D341Med (cell line): Measurements from ENCODE around the gene CIBAR2.

Source experiments
- DNase-seq: peaks from one replicate; pipeline ENCODE4 v3.0.0; 2012; ENCODE audit warnings: low spot score

The CIBAR2 gene

GRCh38 chr16:85144026-85144915 lies 32.0 kb upstream of the CIBAR2 start:
- no peak for DNase-seq

- DNase-seq: no peak
These were observed 30.5 kb upstream of the CIBAR2 start for GRCh38 chr16:85142771-85143211.

GRCh38 chr16:85142129-85142513 lies 29.8 kb upstream of the CIBAR2 start:
- DNase-seq: no peak

GRCh38 chr16:85141491-85142128 lies 29.3 kb upstream of the CIBAR2 start:
- DNase-seq: no peak

- no peak for DNase-seq
These were observed 28.3 kb upstream of the CIBAR2 start for GRCh38 chr16:85140455-85141012.

- no peak for DNase-seq
These were observed 27.6 kb upstream of the CIBAR2 start for GRCh38 chr16:85139881-85140339.

- DNase-seq: no peak
These were observed 26.8 kb upstream of the CIBAR2 start for GRCh38 chr16:85138825-85139627.

- DNase-seq: no peak
These were observed 26.0 kb upstream of the CIBAR2 start for GRCh38 chr16:85138073-85138824.

GRCh38 chr16:85137323-85138072 lies 25.2 kb upstream of the CIBAR2 start:
- DNase-seq: no peak

GRCh38 chr16:85136702-85137322 lies 24.5 kb upstream of the CIBAR2 start:
- DNase-seq: no peak

- no peak for DNase-seq
These were observed 24.0 kb upstream of the CIBAR2 start for GRCh38 chr16:85136213-85136701.

- no peak for DNase-seq
These were observed 22.5 kb upstream of the CIBAR2 start for GRCh38 chr16:85134789-85135142.

GRCh38 chr16:85134076-85134788 lies 22.0 kb upstream of the CIBAR2 start:
- DNase-seq: no peak

- DNase-seq: no peak
These were observed 21.0 kb upstream of the CIBAR2 start for GRCh38 chr16:85133290-85133599.

GRCh38 chr16:85132456-85133289 lies 20.4 kb upstream of the CIBAR2 start:
- DNase-seq: no peak

GRCh38 chr16:85130705-85131028 lies 18.4 kb upstream of the CIBAR2 start:
- DNase-seq: no peak

GRCh38 chr16:85129876-85130704 lies 17.8 kb upstream of the CIBAR2 start:
- DNase-seq: no peak
